ENCODE measurements around the gene KAZN.

Gene KAZN

GRCh38 chr1:15102646-15103045, 504.2 kb downstream of the KAZN start:
- H3K4me3 ChIP-seq (ENCODE audit: low read depth, low read length), result no peak overlapping the region
- no peak for TF ChIP-seq CTCF (IDR thresholded peaks at IDR 0.05; ENCODE audit: low read depth, low read length)

GRCh38 chr1:15103211-15103610, 504.7 kb downstream of the KAZN start:
- no peak overlapping the region for H3K4me3 ChIP-seq (ENCODE audit: low read depth, low read length)
- TF ChIP-seq CTCF (IDR thresholded peaks at IDR 0.05; ENCODE audit: low read depth, low read length), result no peak

- no peak overlapping the region for H3K4me3 ChIP-seq (ENCODE audit: low read depth, low read length)
- no peak for TF ChIP-seq CTCF (IDR thresholded peaks at IDR 0.05; ENCODE audit: low read depth, low read length)
These were observed 505.4 kb downstream of the KAZN start for GRCh38 chr1:15103906-15104305.

- TF ChIP-seq CTCF (IDR thresholded peaks at IDR 0.05; ENCODE audit: low read depth, low read length), result no peak
- H3K4me3 ChIP-seq (ENCODE audit: low read depth, low read length), result no peak overlapping the region
These were observed 506.3 kb downstream of the KAZN start for GRCh38 chr1:15104768-15105167.

GRCh38 chr1:15106608-15107007, 508.1 kb downstream of the KAZN start:
- H3K4me3 ChIP-seq (ENCODE audit: low read depth, low read length), result no peak overlapping the region
- TF ChIP-seq CTCF (IDR thresholded peaks at IDR 0.05; ENCODE audit: low read depth, low read length), result no peak

GRCh38 chr1:15107058-15107687, 508.7 kb downstream of the KAZN start:
- H3K4me3 ChIP-seq (ENCODE audit: low read depth, low read length), result no peak overlapping the region
- no peak for TF ChIP-seq CTCF (IDR thresholded peaks at IDR 0.05; ENCODE audit: low read depth, low read length)

- H3K4me3 ChIP-seq (ENCODE audit: low read depth, low read length), result no peak overlapping the region
- no peak for TF ChIP-seq CTCF (IDR thresholded peaks at IDR 0.05; ENCODE audit: low read depth, low read length)
These were observed 509.4 kb downstream of the KAZN start for GRCh38 chr1:15107911-15108310.
